ENCODE data around the gene HYAL1.

GRCh38 chr3:50298836-50299637, 4.3 kb downstream of the HYAL1 start, which contains the start of the genes HYAL3 and NAA80:
- peak in 2 of 3 donors; percentile 66 to 70 for TF ChIP-seq POLR2AphosphoS5 (IDR thresholded peaks at IDR 0.05)
- TF ChIP-seq CTCF (IDR thresholded peaks at IDR 0.05), result peak; percentile 43 to 54
- peak; percentile 42 to 54 for TF ChIP-seq POLR2A (IDR thresholded peaks at IDR 0.05)
- no peak for TF ChIP-seq EP300 (IDR thresholded peaks at IDR 0.05)
